H4 (cell line): Measurements from ENCODE around the gene PMF1. TPM values are rescaled to one million over a fixed set of nuclear protein-coding genes. Genes with fewer than 3 reads are reported as not detected.
"Not testable (repeated sequence)": the region's sequence is repeated elsewhere in the genome, so short reads cannot be mapped to it uniquely, and the experiment has no call there.

ENCODE experiments used
- DNase-seq: peaks from one replicate; pipeline ENCODE4 v3.0.0-alpha.2; 2015; ENCODE audit warnings: low spot score
- total RNA-seq: library from RNA; depleted of rRNA; stranded (reverse); fragments of >200 nt; shearing (Covaris generic); gene quantifications from 2 replicates; pipeline ENCODE4 v1.2.3, GENCODE V29; 2014

PMF1 gene
- total RNA-seq, 1 experiment from 2014 or later: 79.0 TPM

- no peak for DNase-seq
These were observed 16.4 kb upstream of the PMF1 start for GRCh38 chr1:156196445-156196844.

GRCh38 chr1:156198831-156199349 lies 13.9 kb upstream of the PMF1 start:
- DNase-seq: no peak

GRCh38 chr1:156200044-156200443 lies 12.8 kb upstream of the PMF1 start:
- no peak for DNase-seq

GRCh38 chr1:156203331-156203730 lies 9.5 kb upstream of the PMF1 start:
- no peak for DNase-seq

GRCh38 chr1:156204686-156205085 lies 8.1 kb upstream of the PMF1 start:
- DNase-seq: no peak

GRCh38 chr1:156211243-156211642 lies 1.6 kb upstream of the PMF1 start:
- no peak for DNase-seq

GRCh38 chr1:156212130-156212529 lies 677 bp upstream of the PMF1 start:
- no peak for DNase-seq

- no peak for DNase-seq
These were observed 798 bp downstream of the PMF1 start for GRCh38 chr1:156213644-156213966.

GRCh38 chr1:156214024-156214748 lies 1.4 kb downstream of the PMF1 start:
- DNase-seq: no peak

GRCh38 chr1:156216361-156217086 lies 3.7 kb downstream of the PMF1 start:
- DNase-seq: not testable (repeated sequence)

- no peak for DNase-seq
These were observed 5.1 kb downstream of the PMF1 start for GRCh38 chr1:156217871-156218270.

- DNase-seq: no peak
These were observed 7.4 kb downstream of the PMF1 start for GRCh38 chr1:156220226-156220625.

- DNase-seq: no peak
These were observed 9.3 kb downstream of the PMF1 start for GRCh38 chr1:156221986-156222692.

- no peak for DNase-seq
These were observed 12.8 kb downstream of the PMF1 start for GRCh38 chr1:156225677-156226014.

GRCh38 chr1:156226116-156226538 lies 13.3 kb downstream of the PMF1 start:
- no peak for DNase-seq

GRCh38 chr1:156226782-156227181 lies 14.0 kb downstream of the PMF1 start:
- DNase-seq: no peak

- no peak for DNase-seq
These were observed 15.7 kb downstream of the PMF1 start for GRCh38 chr1:156228501-156228900.

- no peak for DNase-seq
These were observed 17.1 kb downstream of the PMF1 start for GRCh38 chr1:156229809-156230472.

GRCh38 chr1:156230473-156230837 lies 17.6 kb downstream of the PMF1 start:
- no peak for DNase-seq

GRCh38 chr1:156232201-156232894 lies 19.5 kb downstream of the PMF1 start:
- no peak for DNase-seq

- peak; percentile 28 for DNase-seq
These were observed 20.8 kb downstream of the PMF1 start for GRCh38 chr1:156233426-156234127.
